HG02759 (cell line): ENCODE data around the gene MAML3.

Experiments used
- ATAC-seq: cut with Tn5 transposase; IDR thresholded peaks from one replicate; pipeline ENCODE4 v1.9.1; 2021; ENCODE audit warnings: mild to moderate bottlenecking, moderate library complexity; ENCODE audit not compliant: unreplicated experiment

The MAML3 gene

DNA sequence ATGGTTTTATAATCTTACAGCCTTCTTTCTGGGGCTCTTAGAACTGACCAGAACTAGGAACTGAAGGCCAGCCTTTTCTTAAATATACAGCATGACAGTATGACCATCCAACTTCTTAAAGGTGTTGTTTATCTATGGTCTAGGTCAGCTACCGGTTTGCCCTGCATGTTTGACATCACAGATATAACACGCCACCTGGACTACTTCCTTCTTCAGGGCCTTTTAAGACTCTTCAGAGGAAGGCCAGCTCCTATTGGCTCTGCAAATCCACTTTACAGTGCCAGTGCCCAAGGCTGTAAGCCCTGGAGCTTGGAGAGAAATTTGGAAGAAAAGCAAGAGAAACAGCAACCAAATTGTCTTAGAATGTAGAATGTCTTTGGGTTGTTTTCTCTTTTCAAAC, 302.9 kb downstream of the MAML3 start:
- no peak for ATAC-seq

DNA sequence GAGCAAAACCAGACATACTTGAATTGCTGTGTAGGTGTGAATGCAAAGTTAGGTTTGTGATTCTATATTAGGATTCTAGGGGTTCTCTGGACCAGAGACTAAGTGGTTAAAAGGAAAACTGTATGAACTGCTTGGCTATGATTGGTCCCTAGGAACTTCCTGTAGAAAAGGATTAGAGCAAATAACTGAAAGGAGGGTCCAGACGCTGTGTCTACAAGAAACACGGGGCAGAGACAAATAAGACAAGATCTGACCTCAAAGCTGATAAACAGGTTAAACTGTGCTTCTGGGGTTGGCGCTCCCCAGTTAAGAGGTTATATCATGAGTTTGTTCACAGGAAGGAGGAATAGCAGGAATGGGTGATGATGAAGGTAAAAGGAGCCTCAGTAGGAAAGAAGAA, 304.8 kb downstream of the MAML3 start:
- no peak for ATAC-seq

DNA sequence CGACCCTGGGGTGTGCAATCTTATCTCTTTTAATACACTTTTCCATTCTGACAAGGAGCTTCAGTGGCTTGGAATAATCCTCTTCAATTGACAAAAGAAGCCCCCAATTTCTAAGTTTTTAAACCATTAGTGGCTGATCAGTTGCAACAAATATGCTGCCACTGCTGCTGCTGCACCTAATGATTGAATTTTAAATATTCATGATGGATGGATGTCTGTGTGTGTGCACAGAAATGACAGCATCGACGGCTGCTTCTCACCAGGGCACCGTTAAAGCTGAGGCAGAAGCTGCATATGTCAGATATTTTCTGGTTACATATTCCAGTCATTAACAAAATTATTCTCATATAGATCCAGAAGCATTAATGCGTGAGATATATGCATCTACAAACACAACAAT, 306.0 kb downstream of the MAML3 start:
- no peak for ATAC-seq

DNA sequence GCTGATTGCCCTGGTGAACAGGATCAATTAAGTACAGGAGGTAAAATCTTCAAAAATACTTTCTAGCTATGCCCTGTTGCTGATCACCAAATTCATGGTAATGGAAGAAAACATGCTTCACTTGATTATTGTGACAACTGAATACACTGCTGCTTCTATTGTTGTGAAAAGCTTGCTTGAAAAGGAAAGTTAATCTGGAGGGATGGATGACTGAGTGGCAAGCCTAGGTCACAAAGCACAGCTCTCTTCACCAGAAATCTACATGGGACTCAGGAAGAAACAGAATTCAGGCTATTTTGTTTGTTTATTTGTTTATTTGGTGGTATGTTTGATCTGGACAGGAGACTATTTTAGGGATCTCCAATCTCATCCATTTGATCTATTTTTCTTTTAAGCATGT, 306.4 kb downstream of the MAML3 start:
- no peak for ATAC-seq

DNA sequence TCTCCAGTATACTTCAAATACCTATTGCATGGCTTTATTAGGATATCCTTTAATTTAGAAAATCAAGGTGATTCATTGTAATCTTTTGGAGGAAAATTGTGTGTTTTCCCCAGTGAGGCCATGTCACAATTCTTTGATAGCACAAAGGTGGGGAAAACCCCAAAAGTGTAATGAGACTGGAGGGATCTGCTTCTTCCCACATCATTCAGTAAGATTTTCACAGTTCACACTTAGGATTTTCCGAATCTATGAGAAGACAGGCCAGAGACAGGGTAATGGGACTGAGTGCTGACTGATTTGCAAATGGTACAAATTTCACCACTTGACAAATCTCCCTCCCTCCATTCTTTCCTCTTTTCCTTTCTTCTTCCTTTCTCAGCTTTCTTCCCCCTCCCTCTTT, 307.2 kb downstream of the MAML3 start:
- ATAC-seq: no peak

DNA sequence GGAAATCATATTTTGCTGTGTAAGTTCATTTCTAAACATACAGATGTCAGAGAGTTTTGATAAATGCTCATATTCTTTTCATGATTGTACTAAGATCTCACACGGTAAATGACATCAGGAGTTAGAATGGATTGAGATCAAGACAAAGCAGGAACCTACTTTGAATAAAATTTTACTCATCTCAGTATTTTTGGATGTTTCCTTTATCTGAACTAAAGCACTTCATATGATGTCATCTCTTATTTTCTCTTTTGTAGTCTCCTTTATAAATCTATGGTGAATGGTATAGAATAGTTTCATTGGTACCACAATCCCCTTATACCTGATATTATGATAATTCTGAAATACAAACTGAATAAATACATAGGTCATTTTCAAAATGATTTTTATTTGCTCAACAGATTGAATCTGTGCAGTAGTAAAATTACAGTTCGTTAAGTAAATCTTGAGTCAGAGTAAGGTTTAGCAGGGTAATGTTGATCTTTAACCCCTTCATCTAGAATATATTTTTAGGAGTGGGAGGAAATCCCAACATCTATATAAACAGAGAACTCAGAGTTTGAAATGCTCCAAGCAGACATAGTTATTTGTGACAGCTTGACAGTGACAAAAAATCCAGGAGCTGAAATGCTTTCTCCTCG, 308.4 kb downstream of the MAML3 start:
- ATAC-seq: no peak

DNA sequence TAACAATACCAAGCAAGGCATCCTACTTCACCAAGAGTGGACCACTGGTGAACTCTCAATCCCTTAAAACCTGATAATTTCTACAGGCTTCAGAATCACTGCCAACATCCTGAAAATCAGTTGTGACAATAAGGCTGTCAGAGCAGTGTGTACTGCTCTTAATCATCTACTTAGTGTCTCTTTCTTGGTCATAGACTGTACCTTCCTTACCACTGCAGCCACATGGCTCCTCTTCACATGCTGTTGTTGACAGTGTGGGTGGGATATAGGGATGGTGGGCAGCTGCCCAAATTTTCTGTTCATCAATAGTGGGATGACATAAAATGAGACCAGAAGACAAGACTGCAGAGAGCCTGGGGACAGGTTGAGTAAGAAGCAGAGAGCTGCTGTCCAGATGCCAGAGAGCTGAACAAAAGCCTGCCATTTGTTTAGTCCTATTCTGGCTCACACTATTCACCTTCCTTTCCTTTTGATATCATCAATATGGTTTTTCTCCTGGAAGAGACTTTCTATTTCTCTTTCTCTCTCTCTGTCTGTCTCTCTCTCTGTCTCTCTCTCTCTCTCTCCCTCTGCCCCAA, 309.4 kb downstream of the MAML3 start:
- no peak for ATAC-seq

DNA sequence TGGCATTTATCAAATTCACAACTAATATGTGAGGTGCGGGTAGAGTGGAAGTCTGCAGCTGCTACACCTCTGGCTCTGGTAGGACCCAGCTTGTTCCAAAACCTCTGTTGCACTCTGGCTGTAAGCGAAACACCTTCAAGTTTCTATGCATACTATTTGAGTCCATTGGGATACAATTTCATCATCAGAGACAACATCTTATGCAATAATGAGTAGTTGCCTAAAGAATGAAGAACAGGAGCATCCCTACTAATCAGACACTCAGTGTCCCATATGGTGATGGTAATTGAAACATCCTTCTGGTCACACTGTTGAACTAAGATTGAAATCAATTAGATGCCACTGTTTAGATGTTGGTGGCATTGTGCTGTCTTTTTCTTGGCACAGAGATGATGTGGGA, 309.9 kb downstream of the MAML3 start:
- ATAC-seq: no peak

DNA sequence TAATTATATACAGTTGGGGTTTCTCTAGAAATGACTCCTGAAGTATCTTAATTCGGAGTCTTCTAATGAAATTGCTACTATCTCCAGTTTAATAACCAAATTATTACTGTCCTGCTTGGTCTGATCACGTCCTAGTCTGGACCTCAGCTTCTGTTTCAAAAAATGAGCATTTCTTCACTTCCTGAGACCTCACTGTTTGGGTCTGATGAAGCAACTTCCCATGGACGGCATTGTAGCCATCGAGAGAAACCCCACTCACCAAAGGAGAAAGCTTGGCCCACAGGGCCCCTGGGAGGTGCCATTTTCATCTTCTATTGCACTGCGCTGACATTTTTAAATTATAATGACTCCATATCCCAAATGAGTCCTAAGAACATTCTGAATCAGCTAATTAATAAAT, 310.3 kb downstream of the MAML3 start:
- ATAC-seq: no peak

DNA sequence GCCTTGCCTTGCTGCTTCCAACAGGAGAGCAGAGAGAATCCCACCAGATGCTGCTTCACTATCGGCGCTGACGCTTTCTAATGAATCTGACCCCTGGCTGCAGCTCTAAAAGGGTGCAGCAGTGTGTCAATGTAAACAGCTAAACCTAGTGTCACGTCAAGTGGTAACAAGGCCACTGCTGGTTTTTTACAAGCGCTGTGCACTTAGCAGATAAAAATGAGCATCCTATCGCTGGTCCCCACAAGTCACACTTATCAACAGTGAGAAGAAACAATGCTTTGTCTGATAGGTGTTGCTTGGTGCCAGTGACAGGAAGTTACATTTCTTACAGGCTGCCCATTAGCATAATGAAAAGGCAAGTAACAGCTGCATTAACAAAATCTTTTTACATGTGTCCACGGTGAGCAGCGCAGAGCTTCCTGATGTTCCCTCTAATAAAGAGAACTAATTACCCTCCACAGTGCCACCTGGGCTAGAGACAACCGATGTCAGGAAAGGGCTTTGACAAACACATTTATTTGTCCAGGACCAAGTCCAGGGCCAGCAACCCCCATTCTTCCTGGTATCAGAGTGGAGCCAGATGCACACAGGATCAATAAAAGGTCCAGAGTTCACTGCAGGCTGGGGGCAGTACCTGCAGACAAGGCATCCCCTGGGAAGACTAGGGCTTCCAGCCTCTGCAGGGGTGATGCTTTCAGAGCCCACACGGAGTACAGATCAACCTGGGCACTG, 312.4 kb downstream of the MAML3 start:
- ATAC-seq: no peak

DNA sequence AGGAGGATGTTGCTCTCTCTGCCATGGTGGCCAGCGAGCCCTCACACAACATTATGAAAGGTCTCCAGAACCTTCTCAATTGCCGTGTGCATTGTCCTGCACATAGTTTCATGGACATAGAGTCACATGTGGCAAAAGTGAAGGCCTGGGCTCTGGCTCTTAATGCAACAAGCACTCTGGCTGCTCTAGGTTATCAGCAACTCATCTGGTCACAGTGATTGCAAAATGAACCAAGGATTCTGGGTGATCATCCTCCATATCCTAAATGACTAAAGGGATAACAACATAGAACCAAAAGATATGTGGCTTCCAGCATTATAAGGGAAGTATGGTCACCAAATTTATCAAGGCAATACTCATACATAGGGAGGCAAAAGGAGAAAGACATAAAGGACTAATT, 313.2 kb downstream of the MAML3 start:
- no peak for ATAC-seq

DNA sequence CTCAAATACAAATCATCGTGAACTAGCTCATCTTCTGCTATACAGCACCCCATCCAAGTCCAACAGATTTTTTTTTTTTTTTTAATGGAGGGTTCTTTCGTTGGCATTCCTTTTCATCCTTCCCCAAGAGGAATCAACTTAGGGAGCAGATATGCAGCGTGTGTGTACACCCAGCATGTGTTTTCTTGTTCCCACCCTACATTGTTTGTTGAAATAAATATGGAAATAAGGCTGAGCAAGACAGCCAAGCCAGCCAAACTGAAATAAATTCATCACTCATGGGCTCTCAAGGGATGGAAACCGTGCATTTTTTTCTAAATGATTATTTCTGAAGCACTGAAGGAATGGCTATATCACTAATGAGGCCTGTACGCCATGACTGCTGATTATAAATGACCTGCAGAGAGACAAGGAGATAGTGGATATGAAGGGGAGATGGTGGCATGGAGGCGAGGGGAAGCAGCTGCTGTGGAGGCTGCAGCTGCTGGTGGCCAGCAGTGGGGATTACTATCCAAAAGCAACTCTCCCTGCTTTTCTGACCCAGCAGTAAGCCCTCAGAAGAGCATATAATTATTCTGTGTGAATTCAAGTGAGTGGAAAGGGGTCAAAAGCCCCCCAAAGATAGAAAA, 314.5 kb downstream of the MAML3 start:
- ATAC-seq: no peak

DNA sequence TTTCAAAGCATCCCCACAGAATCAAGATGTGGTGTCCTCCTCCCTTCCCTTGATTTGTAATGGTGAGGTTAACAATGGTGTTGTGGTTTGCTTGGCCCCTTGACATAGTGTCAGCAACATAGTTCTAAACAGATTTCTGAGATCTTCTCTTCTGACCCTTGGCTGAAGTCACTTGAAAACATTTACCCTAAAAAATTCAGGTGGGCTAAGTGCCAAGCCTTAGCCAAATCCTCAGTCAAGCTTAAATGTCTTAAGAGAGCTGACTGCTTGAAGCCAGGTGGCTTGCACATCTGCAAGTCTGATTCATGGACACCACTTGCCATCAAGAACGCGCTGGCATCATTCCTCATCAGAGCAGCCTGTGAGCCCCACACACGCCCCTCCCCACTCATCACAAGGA, 315.2 kb downstream of the MAML3 start:
- ATAC-seq: no peak

DNA sequence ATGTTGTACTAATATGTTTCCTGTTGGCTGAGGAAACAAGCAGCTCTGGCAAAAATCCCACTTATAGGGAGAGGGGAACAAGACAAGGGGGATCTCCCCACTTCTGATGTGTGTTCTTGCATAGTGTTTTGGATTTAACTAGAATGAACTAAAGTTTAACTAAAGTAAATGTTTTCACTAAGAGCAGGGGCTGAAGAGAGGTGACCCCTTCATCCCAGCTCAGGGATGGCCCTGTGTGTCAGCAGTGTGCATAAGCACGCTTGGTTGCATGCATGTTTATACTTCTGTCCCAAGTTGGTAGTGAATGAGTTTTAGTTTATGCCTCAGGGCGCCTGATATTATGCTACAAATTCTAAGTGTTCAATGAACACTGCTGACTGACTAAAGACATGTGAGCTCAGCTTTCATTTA, 319.0 kb downstream of the MAML3 start:
- ATAC-seq: no peak

DNA sequence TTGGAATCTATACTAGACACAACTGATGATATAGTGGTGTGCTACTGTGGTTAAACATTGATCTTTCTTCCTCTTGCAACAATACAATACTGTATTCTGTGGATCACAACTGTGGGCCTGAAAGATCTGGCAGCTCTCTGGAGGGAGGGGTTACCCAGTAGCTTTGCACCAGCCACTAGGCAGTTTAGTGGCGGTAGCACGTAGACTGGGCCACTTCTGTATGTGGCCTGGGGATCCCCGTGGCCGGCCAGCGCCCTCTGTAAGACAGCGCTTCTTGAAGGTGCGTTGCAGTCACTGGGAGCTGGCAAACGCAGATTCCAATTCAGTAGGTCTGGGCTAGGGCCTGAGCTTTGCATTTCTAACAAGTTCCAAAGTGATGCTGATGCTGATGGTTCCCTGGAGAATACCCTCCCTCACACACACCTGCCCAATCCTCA, 319.7 kb downstream of the MAML3 start:
- ATAC-seq: no peak

DNA sequence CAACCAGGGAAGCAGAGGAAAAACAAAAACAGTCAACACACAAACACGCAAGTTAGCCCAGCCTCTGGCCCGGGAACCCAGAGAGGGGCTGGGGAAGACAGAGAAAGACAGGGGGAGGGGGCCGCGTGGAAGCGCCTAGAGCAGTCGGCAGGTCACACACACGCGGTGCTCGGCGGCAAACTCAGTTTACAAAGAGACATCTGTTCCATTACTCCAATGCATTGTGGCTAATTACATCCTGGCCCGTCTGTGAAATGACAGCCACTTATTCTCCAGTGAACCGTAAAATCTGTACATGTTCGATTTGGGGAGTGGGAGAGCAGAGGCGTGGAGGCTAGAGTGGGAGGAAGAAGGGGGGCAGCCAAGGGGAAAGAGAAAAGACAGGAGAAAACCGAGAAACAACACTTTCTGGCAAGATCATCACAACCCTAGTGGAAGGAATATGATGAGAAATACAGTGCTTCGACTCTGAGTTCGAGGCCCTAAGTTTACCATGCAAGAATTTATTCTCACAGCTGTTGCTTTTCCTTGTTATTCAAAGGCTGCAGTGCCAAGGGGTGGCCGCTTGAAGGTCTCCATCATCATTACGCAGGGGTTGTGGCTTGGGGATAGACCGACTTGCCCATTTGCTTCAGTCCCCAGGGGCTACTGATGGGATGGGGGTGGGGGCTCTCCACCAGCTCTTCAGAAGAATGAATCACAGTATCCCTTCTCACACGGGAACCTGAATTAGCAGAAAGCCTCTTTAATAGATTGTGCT, 320.7 kb downstream of the MAML3 start:
- ATAC-seq: no peak

DNA sequence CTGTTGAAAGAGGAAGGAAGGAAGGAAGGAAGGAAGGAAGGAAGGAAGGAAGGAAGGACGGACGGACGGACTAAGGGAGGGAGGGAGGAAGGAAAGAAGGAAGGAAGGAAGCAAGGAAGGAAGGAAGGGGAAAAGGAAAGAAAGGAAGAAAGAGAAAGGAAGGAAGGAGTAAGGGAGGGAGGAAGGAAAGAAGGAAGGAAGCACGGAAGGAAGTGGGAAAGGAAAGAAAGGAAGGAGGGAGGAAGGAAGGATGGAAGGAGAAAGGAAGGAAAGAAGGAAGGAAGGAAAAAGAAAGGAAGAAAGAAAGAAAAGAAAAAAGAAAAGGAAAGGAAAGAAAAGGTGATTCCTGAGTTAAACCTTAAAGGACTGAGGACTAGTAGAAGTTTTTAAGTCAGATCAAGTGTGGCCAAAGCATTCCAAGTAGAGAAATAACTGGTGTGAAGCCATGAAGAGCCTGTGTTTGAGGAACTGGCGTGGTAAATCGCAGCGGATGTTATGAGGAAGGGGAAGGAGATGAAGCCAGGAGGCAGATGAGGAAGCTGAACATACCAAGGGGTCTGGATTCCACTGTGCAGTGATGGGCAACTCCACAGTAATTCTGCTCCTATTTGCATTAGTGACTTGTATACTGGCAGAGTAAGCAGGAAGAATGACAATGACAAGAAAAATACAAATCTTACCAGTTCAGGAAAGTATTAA, 324.9 kb downstream of the MAML3 start:
- ATAC-seq: no peak

DNA sequence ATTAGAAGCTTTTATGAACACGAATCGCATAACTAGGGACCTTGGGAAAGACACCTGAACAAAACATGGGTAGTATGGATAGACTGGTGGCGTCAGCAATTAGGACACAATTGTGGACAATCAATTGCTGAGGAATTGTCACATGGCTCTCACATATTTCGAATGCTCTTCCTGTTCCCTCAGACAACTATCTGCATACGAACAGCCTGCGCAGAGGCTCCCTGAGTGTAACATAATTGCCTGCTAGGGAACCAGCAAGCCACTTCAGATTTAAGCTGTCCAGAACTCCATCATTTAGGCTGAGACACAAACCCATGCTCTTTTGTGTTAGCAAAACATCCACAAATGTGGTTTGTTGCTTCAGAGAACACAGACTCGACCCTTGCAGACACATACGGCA, 327.6 kb downstream of the MAML3 start:
- no peak for ATAC-seq

DNA sequence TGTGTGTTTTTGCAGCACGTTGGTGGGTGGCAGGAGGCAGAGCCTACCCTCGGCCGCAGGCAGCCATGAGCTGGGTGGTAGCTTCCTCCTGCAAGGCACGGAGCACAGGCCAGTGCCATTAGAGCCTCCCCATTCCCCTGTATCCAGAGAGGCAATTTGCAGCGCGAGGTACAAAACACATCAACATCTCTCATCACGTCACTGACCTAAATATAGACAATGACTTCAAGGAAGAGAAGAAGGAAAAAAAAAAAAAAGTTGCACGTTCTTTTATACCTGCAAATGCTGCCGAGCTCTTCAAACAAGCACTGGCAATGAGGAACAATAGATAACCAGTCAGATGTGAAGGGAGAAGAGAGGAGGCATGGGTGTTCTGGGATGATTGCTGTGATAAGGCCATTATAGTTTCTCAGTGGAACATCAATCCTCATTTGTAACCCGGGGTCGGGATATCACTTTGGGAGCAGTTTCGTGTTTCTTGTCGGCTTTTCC, 328.4 kb downstream of the MAML3 start:
- no peak for ATAC-seq

DNA sequence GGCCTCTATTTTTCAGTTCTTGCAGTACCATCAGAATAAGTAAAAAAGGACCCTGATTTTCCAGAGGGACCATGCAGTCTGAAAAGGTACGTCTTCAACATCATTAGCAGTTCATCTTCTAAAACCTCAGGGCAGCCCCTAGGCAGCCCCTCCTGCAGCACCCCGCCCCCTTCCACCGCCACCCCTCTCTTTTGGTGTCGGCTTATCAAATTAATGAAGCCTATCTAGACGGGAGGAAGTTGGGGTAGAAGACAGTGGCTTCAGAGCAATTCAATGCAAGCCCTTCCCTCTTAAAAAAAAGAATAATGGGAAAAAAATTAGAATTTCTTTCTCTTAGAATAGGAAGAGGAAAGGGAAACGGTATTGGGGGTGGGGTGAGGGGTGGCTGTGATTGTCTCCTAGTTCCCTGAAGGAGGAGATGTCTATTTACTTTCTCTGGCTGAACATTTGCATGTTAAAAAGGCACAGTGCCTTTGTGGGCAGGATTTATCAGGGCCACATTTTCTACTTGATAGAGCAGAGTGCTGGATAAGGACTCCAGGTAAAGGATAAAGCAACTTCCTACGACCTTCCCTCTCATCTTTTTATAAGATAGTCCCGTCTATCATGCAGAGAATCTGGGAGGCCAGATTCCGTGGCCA, 329.0 kb downstream of the MAML3 start:
- ATAC-seq: no peak
